Measurements from ENCODE around the gene SAMD11. TPM values are rescaled to one million over a fixed set of nuclear protein-coding genes. Genes with fewer than 3 reads are reported as not detected.
"Not testable (repeated sequence)": the region's sequence is repeated elsewhere in the genome, so short reads cannot be mapped to it uniquely, and the experiment has no call there.

Gene SAMD11, protein sequence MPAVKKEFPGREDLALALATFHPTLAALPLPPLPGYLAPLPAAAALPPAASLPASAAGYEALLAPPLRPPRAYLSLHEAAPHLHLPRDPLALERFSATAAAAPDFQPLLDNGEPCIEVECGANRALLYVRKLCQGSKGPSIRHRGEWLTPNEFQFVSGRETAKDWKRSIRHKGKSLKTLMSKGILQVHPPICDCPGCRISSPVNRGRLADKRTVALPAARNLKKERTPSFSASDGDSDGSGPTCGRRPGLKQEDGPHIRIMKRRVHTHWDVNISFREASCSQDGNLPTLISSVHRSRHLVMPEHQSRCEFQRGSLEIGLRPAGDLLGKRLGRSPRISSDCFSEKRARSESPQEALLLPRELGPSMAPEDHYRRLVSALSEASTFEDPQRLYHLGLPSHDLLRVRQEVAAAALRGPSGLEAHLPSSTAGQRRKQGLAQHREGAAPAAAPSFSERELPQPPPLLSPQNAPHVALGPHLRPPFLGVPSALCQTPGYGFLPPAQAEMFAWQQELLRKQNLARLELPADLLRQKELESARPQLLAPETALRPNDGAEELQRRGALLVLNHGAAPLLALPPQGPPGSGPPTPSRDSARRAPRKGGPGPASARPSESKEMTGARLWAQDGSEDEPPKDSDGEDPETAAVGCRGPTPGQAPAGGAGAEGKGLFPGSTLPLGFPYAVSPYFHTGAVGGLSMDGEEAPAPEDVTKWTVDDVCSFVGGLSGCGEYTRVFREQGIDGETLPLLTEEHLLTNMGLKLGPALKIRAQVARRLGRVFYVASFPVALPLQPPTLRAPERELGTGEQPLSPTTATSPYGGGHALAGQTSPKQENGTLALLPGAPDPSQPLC
- total RNA-seq: 10 to 100 TPM in 1 of 2 donors, 1 to 10 TPM in 1; 7.1 to 49.7 TPM
- polyA plus RNA-seq (ENCODE audit: insufficient read length in 6 of 6): 10 to 100 TPM; 24.6 to 61.5 (median 28.0) TPM
- long read RNA-seq, donor 1, partial matches to known transcripts: 6 of 10 reads
- long read RNA-seq, donor 1, other reads (novel, unspliced or antisense): 0 of 10 reads
- long read RNA-seq, donor 2, partial matches to known transcripts: 9 of 11 reads
- long read RNA-seq, donor 2, other reads (novel, unspliced or antisense): 0 of 11 reads
- long read RNA-seq, donor 3, partial matches to known transcripts: 57 of 60 reads
- long read RNA-seq, donor 3, other reads (novel, unspliced or antisense): 0 of 60 reads
- long read RNA-seq, donor 4, partial matches to known transcripts: 5 of 7 reads
- long read RNA-seq, donor 4, other reads (novel, unspliced or antisense): 2 of 7 reads
- long read RNA-seq, donor 5, partial matches to known transcripts: 12 of 13 reads
- long read RNA-seq, donor 5, other reads (novel, unspliced or antisense): 0 of 13 reads
- long read RNA-seq, donor 6, transcript SAMD11-201 (12 exons, 2,191 nt): major isoform, 5 of 5 reads
- long read RNA-seq, donor 6, partial matches to known transcripts: 0 of 5 reads
- long read RNA-seq, donor 6, other reads (novel, unspliced or antisense): 0 of 5 reads
- long read RNA-seq, donor 7, partial matches to known transcripts: 11 of 12 reads
- long read RNA-seq, donor 7, other reads (novel, unspliced or antisense): 0 of 12 reads
- long read RNA-seq, donor 8, partial matches to known transcripts: 11 of 13 reads
- long read RNA-seq, donor 8, other reads (novel, unspliced or antisense): 0 of 13 reads
- long read RNA-seq, donor 9: 0 reads
- long read RNA-seq, donor 10, partial matches to known transcripts: 1 of 2 reads
- long read RNA-seq, donor 10, other reads (novel, unspliced or antisense): 1 of 2 reads
- long read RNA-seq, donor 11, partial matches to known transcripts: 91 of 91 reads
- long read RNA-seq, donor 11, other reads (novel, unspliced or antisense): 0 of 91 reads
- long read RNA-seq, donor 12, partial matches to known transcripts: 8 of 10 reads
- long read RNA-seq, donor 12, other reads (novel, unspliced or antisense): 0 of 10 reads

DNA sequence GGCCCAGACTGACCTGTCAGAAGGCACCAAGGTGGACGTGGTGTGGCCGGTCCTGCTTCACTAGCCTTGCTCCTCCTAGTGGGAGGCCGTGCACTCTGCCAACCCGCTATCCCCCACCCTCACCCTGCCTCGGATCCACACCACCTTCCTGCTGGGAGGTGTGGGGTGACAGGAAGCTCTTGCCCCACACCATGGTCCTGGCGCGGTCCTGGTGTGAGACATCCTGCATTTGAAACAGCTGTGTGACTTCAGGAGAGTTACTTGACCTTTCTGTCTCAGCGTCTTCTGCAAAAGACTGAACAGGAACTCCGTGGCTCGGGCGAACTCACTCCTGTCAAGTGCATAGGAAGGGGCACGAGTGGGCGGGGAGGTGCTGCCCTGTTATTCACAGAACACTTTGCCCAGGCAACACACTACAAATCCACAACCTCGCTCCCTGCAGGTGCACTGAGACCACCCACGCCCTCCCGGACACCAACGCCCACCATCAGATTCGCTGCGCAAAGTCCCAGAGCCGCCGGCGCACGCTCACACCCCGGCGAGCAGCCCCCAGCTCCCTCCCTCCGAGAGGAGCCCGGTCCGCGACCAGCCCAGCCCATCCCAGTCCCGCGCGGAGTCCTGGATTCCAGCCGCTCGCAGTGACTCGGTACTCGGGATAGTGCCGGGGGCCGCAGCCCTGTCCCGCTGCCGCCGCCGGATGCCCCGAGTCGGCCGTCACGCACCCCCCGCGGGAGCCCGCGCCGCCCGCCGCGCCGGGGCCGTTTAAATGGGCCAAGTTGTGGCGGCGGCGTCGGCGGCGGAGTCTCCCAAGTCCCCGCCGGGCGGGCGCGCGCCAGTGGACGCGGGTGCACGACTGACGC is at the start of gene SAMD11:
TSS of gene SAMD11 (plus strand) at position 793 of the 860 bp plus-strand sequence. CDS start 509 bp downstream, outside the sequence.
- ATAC-seq (peak; percentile 69), DNase-seq (peak; percentile 76 to 90 (median 86))
- Histone ChIP-seq H3K4me1 (peaks cover 22 to 47% of the 10 kb centered on the region in 2 donors), H3K27ac (no peak within 1 kb of the TSS), H3K9me3 (no peaks in the 10 kb centered on the region), H3K36me3 (no peaks in the 10 kb centered on the region), H3K4me3 (peak within 1 kb of the TSS; percentile 36 to 44), H3K27me3 (peaks cover 42 to 99% of the 10 kb centered on the region in 2 donors)
- intact Hi-C loops (cut with DNase I): no loop called here
- no peak for TF ChIP-seq CTCF (IDR thresholded peaks at IDR 0.05)

DNA sequence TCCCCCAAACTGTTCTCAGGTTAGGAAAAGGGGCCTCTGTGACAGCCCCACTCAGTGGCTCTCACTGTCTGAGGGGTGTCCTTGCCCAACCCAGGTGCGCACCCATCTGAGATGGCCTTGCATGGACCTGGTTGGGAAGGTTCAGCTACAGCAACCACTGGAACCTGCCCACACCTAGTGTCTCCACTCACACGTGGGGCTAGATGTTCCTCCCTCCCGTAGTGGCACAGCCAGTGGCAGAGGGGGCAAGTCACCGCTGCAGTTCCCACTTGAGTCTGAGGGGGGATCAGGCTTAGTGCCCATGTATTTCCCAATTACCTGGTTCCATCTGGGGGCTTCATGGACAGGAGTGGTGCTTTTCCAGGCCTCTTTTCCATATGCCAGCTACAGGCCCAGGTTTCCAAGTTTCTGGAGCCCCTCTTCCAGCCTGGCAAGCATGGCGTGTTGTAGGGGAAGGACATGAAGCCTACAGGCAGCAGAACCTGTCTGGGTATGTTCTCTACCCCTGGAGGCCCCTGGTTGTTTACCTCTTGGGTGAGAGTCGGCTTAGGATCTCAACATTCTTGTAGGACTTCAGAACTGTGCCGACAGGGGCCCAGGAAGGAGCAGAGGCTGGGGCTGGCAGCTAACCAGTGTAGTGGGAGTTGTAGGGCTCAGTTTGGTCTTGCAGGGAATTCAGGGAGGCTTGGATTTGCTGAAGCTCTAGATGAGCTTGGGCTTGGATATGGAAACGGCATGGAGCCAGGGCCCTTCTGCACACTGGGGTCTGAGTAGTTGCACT is 47.1 kb upstream of the SAMD11 start:
- H3K27ac ChIP-seq; H3K9me3 ChIP-seq; intact Hi-C loops (cut with DNase I); ATAC-seq; H3K4me1 ChIP-seq; H3K4me3 ChIP-seq; H3K36me3 ChIP-seq; H3K27me3 ChIP-seq: not testable (repeated sequence)
- DNase-seq: peak in 2 of 4 donors; percentile 13 to 64

GRCh38 chr1:877209-877986 is 46.3 kb upstream of the SAMD11 start:
- ATAC-seq; DNase-seq; H3K27ac ChIP-seq; intact Hi-C loops (cut with DNase I); H3K27me3 ChIP-seq; H3K9me3 ChIP-seq; H3K4me3 ChIP-seq; H3K36me3 ChIP-seq; H3K4me1 ChIP-seq: not testable (repeated sequence)

DNA sequence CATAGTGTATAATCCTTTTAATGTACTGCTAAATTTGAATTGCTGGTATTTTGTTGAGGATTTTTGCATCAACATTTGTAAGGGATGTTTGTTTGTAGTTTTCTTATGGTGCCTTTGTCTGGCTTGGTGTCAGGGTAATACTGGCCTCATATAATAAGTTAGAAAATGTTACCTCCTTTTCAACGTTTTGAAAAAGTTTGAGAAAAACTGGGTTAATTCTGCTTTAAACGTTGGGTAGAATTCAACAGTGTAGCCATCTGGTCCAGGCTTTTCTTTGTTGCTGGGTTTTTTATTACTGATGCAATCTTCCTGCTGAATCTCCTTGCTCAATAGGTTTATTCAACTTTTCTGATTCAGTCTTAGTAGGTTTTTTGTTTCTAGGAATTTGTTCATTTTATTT is 43.2 kb upstream of the SAMD11 start:
- H3K27ac ChIP-seq; H3K4me1 ChIP-seq; ATAC-seq; H3K27me3 ChIP-seq; DNase-seq; intact Hi-C loops (cut with DNase I); H3K4me3 ChIP-seq; H3K9me3 ChIP-seq; H3K36me3 ChIP-seq: not testable (repeated sequence)

GRCh38 chr1:880915-881314 is 42.8 kb upstream of the SAMD11 start:
- H3K36me3 ChIP-seq; H3K9me3 ChIP-seq; ATAC-seq; H3K27me3 ChIP-seq; H3K27ac ChIP-seq; H3K4me1 ChIP-seq; DNase-seq; intact Hi-C loops (cut with DNase I); H3K4me3 ChIP-seq: not testable (repeated sequence)

Measured in left lung (tissue), 14 donors.